Testis (tissue), 3 donors: ENCODE data around the gene RASAL2. TPM values are rescaled to one million over a fixed set of nuclear protein-coding genes. Genes with fewer than 3 reads are reported as not detected.

ENCODE experiments used
- DNase-seq: peaks from one replicate; pipeline ENCODE4 v3.0.0-alpha.2; 2019
- H3K27ac ChIP-seq, 2 donors: fragments of 200-600 bp; sonication (generic); one replicate each; pipeline ENCODE4 v1.5.1; 2019
- H3K27me3 ChIP-seq: fragments of 200-600 bp; sonication (generic); one replicate; pipeline ENCODE4 v1.5.1; 2019
- H3K36me3 ChIP-seq: fragments of 200-600 bp; sonication (generic); one replicate; pipeline ENCODE4 v1.5.1; 2017; ENCODE audit warnings: low read depth; ENCODE audit errors: missing control alignments
- H3K4me1 ChIP-seq: fragments of 200-600 bp; sonication (generic); one replicate; pipeline ENCODE4 v1.5.1; 2019
- H3K4me3 ChIP-seq, 2 donors: fragments of 200-600 bp; sonication (generic); one replicate each; pipeline ENCODE4 v1.5.1; 2017 to 2019
- H3K9me3 ChIP-seq: fragments of 200-600 bp; sonication (generic); one replicate; pipeline ENCODE4 v1.5.1; 2017
- CTCF ChIP-seq, 3 experiments: fragments of 450-650 bp in 2 of 3; fragments of 200-600 bp in 1 of 3; sonication (generic) in 1 of 3; IDR thresholded peaks; one replicate each; pipeline ENCODE4 v1.5.1; 2016 to 2019; ENCODE audit warnings: antibody characterized with exemption in 3 of 3, mild to moderate bottlenecking in 2 of 3, moderate library complexity in 1 of 3
- POLR2A ChIP-seq: fragments of 450-650 bp; IDR thresholded peaks from one replicate; pipeline ENCODE4 v1.6.1; 2017; ENCODE audit warnings: antibody characterized with exemption, mild to moderate bottlenecking, moderate library complexity
- WGBS, 2 donors: methylation state at CpG; one replicate each; pipeline ENCODE4 v1.1.5; 2018; 5-methylcytosine and 5-hydroxymethylcytosine counted together
- intact Hi-C: fragments of 100-400 bp; cut with DNase I; formaldehyde crosslinking; loops from one replicate; pipeline ENCODE4 v1.15.1; 2023; ENCODE audit warnings: low total_unique reads
- polyA plus RNA-seq: library from polyadenylated mRNA; stranded (reverse); fragments of 350-450 nt; fragmentation: Illumina TruSeq; extraction: RNeasy Lipid Tissue Mini Kit (QIAGEN cat#74804); gene quantifications from one replicate; pipeline ENCODE4 v1.2.3, GENCODE V29; 2014; ENCODE audit warnings: low read depth, low replicate concordance; ENCODE audit not compliant: insufficient read depth
- total RNA-seq, 2 donors: library from RNA; depleted of rRNA; stranded (reverse); fragments of >200 nt; gene quantifications; one replicate each; pipeline ENCODE4 v1.2.3, GENCODE V29; 2016

Gene RASAL2
- total and polyA plus RNA-seq, 3 donors from 2014 or later = 25.9 to 41.7 (median 39.6) TPM

GRCh38 chr1:178412400-178412770 is 318.5 kb downstream of the RASAL2 start:
- H3K27ac ChIP-seq = no peak overlapping the region
- H3K4me3 ChIP-seq = no peak overlapping the region
- DNase-seq = no peak
- WGBS, 2 donors = 88 to 93% methylated on average over 1 of the region's 1 CpG
- H3K27me3 ChIP-seq = no peaks in the 10 kb centered on the region
- H3K9me3 ChIP-seq = no peaks in the 10 kb centered on the region
- no peaks in the 10 kb centered on the region for H3K36me3 ChIP-seq
- TF ChIP-seq CTCF (IDR thresholded peaks at IDR 0.05) = no peak
- TF ChIP-seq POLR2A = no peak
- no peaks in the 10 kb centered on the region for H3K4me1 ChIP-seq
- intact Hi-C loops = no loop called here

GRCh38 chr1:178417858-178418257 is 324.0 kb downstream of the RASAL2 start:
- Histone ChIP-seq H3K27ac (no peak overlapping the region), H3K36me3 (no peaks in the 10 kb centered on the region), H3K4me1 (no peaks in the 10 kb centered on the region), H3K27me3 (no peaks in the 10 kb centered on the region), H3K9me3 (no peaks in the 10 kb centered on the region), H3K4me3 (no peak overlapping the region)
- intact Hi-C loops = no loop called here
- no peak for DNase-seq
- WGBS, 2 donors = 96% methylated on average over 2 of the region's 2 CpGs
- TF ChIP-seq CTCF (IDR thresholded peaks at IDR 0.05) (no peak), POLR2A (no peak)

- no peaks in the 10 kb centered on the region for H3K27me3 ChIP-seq
- DNase-seq = no peak
- H3K27ac ChIP-seq = no peak overlapping the region
- intact Hi-C loops = no loop called here
- 88 to 95% methylated on average over 1 of the region's 1 CpG for WGBS, 2 donors
- no peaks in the 10 kb centered on the region for H3K36me3 ChIP-seq
- no peak for TF ChIP-seq CTCF (IDR thresholded peaks at IDR 0.05)
- TF ChIP-seq POLR2A = no peak
- no peaks in the 10 kb centered on the region for H3K4me1 ChIP-seq
- no peaks in the 10 kb centered on the region for H3K9me3 ChIP-seq
- H3K4me3 ChIP-seq = no peak overlapping the region
Observed at GRCh38 chr1:178418284-178418955, 324.5 kb downstream of the RASAL2 start.

- no peak for TF ChIP-seq CTCF (IDR thresholded peaks at IDR 0.05)
- TF ChIP-seq POLR2A = no peak
- intact Hi-C loops = no loop called here
- Histone ChIP-seq H3K27ac (no peak overlapping the region), H3K9me3 (no peaks in the 10 kb centered on the region), H3K4me3 (no peak overlapping the region), H3K4me1 (no peaks in the 10 kb centered on the region), H3K27me3 (no peaks in the 10 kb centered on the region), H3K36me3 (no peaks in the 10 kb centered on the region)
- DNase-seq = no peak
- WGBS, 2 donors = 83 to 84% methylated on average over 1 of the region's 1 CpG
Observed at GRCh38 chr1:178434360-178434759, 340.5 kb downstream of the RASAL2 start.

- intact Hi-C loops = no loop called here
- Histone ChIP-seq H3K36me3 (no peaks in the 10 kb centered on the region), H3K27me3 (no peaks in the 10 kb centered on the region), H3K27ac (no peak overlapping the region), H3K4me3 (no peak overlapping the region), H3K9me3 (no peaks in the 10 kb centered on the region), H3K4me1 (no peaks in the 10 kb centered on the region)
- no peak for TF ChIP-seq POLR2A
- TF ChIP-seq CTCF (IDR thresholded peaks at IDR 0.05) = no peak
- DNase-seq = no peak
Observed at GRCh38 chr1:178434899-178435435, 341.1 kb downstream of the RASAL2 start.
